ENCODE measurements around the gene INCENP.

Gene INCENP

GRCh38 chr11:62141111-62142042 is 17.6 kb downstream of the INCENP start:
- DNase-seq (ENCODE audit: low read depth), result no peak

GRCh38 chr11:62142043-62142375 is 18.2 kb downstream of the INCENP start:
- no peak for DNase-seq (ENCODE audit: low read depth)

- no peak for DNase-seq (ENCODE audit: low read depth)
Observed at GRCh38 chr11:62142921-62143320, 19.1 kb downstream of the INCENP start.

- no peak for DNase-seq (ENCODE audit: low read depth)
Observed at GRCh38 chr11:62143727-62144126, 19.9 kb downstream of the INCENP start.

- DNase-seq (ENCODE audit: low read depth), result no peak
Observed at GRCh38 chr11:62144641-62145255, 20.9 kb downstream of the INCENP start.

GRCh38 chr11:62145261-62145871 is 21.6 kb downstream of the INCENP start:
- no peak for DNase-seq (ENCODE audit: low read depth)

- DNase-seq (ENCODE audit: low read depth), result no peak
Observed at GRCh38 chr11:62146476-62147200, 22.8 kb downstream of the INCENP start.

GRCh38 chr11:62147545-62147944 is 23.7 kb downstream of the INCENP start:
- no peak for DNase-seq (ENCODE audit: low read depth)

GRCh38 chr11:62148271-62148980 is 24.6 kb downstream of the INCENP start:
- DNase-seq (ENCODE audit: low read depth), result no peak

- no peak for DNase-seq (ENCODE audit: low read depth)
Observed at GRCh38 chr11:62149986-62150886, 26.4 kb downstream of the INCENP start.

- no peak for DNase-seq (ENCODE audit: low read depth)
Observed at GRCh38 chr11:62150887-62151736, 27.3 kb downstream of the INCENP start.

GRCh38 chr11:62151737-62152102 is 27.9 kb downstream of the INCENP start:
- no peak for DNase-seq (ENCODE audit: low read depth)

GRCh38 chr11:62152245-62153086 is 28.7 kb downstream of the INCENP start:
- DNase-seq (ENCODE audit: low read depth), result no peak

- no peak for DNase-seq (ENCODE audit: low read depth)
Observed at GRCh38 chr11:62153087-62153395, 29.2 kb downstream of the INCENP start.

GRCh38 chr11:62153617-62154016 is 29.8 kb downstream of the INCENP start:
- no peak for DNase-seq (ENCODE audit: low read depth)

- DNase-seq (ENCODE audit: low read depth), result no peak
Observed at GRCh38 chr11:62157603-62158002, 33.8 kb downstream of the INCENP start.

GRCh38 chr11:62166371-62166770 is 42.6 kb downstream of the INCENP start:
- no peak for DNase-seq (ENCODE audit: low read depth)

- no peak for DNase-seq (ENCODE audit: low read depth)
Observed at GRCh38 chr11:62169448-62169847, 45.6 kb downstream of the INCENP start.

- DNase-seq (ENCODE audit: low read depth), result no peak
Observed at GRCh38 chr11:62169935-62170334, 46.1 kb downstream of the INCENP start.
